GM12874 (cell line): Measurements from ENCODE around the gene FAM168B.

ENCODE experiments used
- TF ChIP-seq, protein P1 (sequence below): IDR thresholded peaks from 2 replicates; pipeline ENCODE4 v1.5.1; 2011; ENCODE audit warnings: low read depth, mild to moderate bottlenecking, control low read depth, low read length, moderate library complexity; ENCODE audit not compliant: insufficient read depth

FAM168B gene

GRCh38 chr2:131029812-131030211 lies 63.4 kb downstream of the FAM168B start:
- TF ChIP-seq, protein P1, sequence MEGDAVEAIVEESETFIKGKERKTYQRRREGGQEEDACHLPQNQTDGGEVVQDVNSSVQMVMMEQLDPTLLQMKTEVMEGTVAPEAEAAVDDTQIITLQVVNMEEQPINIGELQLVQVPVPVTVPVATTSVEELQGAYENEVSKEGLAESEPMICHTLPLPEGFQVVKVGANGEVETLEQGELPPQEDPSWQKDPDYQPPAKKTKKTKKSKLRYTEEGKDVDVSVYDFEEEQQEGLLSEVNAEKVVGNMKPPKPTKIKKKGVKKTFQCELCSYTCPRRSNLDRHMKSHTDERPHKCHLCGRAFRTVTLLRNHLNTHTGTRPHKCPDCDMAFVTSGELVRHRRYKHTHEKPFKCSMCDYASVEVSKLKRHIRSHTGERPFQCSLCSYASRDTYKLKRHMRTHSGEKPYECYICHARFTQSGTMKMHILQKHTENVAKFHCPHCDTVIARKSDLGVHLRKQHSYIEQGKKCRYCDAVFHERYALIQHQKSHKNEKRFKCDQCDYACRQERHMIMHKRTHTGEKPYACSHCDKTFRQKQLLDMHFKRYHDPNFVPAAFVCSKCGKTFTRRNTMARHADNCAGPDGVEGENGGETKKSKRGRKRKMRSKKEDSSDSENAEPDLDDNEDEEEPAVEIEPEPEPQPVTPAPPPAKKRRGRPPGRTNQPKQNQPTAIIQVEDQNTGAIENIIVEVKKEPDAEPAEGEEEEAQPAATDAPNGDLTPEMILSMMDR: no peak

- TF ChIP-seq, protein P1: no peak
Measured at GRCh38 chr2:131027566-131028528, 65.4 kb downstream of the FAM168B start.

DNA sequence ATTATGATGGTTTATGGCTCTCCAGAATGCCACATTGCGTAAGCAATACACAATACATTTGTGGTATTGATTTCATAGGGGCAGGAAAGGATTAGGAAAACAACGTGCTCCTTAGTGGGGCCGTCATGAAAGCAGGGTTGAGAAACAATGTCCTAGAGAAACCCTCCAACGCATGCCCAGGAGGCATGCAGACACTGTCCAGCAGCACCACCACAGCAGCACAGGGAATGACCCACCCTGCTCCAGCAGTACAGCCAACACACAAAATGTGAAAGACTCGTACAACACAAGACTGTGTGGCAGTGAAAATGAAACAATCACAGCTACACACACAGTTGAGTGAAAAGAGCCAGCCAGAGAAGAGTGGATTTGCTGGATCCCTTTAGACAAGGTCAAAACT lies 66.3 kb downstream of the FAM168B start:
- TF ChIP-seq, protein P1: no peak

DNA sequence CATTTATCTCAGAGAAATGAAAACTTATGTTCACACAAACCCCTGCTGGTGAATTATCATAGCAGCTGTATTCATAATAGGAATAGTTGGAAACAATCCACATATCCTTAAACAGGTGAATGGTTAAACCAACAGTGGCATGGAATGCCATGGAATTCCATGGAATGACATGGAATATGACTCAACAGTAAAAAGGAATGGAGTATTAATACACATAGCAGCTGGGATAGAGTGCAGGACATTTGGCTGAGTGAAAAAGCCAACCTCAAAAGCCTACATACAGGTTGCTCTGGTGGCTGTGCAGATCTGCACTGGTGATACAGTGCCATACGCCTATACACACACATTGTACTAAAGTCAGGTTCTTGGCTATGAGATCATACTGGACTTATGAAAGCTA lies 69.5 kb downstream of the FAM168B start:
- TF ChIP-seq, protein P1: no peak

- TF ChIP-seq, protein P1: no peak
Measured at GRCh38 chr2:131022731-131023130, 70.5 kb downstream of the FAM168B start.

DNA sequence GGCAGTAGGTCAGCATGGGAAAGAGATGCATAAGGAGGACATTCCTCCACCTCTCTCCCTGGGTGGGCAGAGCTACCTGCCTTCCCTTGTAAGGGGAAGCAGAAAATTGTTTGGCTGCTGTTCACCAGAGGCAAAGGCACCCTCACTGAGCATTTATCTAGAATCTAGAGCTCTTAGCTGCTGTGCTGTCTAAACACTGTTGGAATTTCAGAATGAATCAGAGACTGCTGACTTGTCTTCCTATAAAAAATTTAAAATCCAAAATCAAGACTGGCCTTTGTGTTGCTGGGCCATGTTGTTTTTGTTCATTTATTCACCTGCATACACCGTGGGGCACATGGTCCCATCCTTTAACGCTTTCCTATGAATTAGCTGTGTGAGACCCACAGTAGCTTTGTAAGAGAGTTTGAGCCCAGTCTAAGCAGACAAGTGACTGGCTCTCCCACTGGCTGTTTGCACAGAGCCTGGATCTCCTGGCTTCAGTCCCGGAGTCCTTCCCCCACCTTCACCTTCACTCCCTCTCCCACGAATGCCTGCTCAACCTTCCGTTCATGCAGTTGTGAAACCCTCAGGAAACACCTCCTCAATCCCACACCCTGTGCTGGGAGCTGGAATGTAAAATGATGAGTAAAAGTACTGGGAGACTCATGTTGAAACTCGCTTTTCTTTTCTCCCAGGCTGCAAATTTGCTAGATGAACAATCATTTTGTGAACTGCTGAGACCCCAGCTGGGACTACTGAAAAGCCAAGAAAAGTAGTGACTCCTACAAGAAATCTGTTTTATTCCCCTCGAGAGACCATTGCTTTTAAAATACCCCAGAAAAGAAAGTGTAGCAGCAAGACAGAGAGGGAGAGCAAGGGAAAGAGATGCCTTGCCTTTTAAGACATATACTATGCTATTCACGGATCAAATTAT lies 76.2 kb downstream of the FAM168B start:
- TF ChIP-seq, protein P1: no peak

DNA sequence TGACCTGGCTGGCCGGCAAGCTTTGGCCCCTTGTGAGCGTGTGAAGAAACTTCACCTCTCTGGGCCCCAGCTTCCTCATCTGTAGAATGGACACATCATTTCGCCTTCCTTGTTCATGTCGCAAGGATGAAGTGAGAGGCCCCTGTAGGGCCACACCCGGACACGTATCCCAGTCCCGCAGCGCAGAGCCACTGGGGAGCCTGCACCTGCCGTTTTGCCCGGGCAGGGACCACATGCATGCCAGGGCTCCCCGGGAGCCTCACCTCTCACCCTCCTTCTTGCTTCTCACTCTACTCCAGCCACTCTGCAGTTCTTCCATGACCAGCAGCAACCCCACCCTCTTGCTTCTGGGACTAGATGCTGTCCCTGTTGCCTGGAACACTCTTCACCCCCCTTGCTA lies 77.5 kb downstream of the FAM168B start:
- TF ChIP-seq, protein P1: no peak
